Fibroblast of lung (primary cell): ENCODE measurements around the gene GJB5. TPM values are rescaled to one million over a fixed set of nuclear protein-coding genes. Genes with fewer than 3 reads are reported as not detected.
"Not testable (repeated sequence)": the region's sequence is repeated elsewhere in the genome, so short reads cannot be mapped to it uniquely, and the experiment has no call there.

Source experiments
- DNase-seq, 2 donors: peaks; one replicate each; pipeline versions ENCODE4 v3.0.0 to v3.0.0-alpha.2; 2010; ENCODE audit warnings: low read depth in 2 of 2
- H2AFZ ChIP-seq: 2 replicates; pipeline ENCODE4 v1.5.1; 2012; ENCODE audit warnings: low read length, control low read depth, inconsistent platforms
- H3K27ac ChIP-seq: 2 replicates; pipeline ENCODE4 v1.5.1; 2011; ENCODE audit warnings: low read length, control low read depth; ENCODE audit not compliant: insufficient read depth
- H3K27me3 ChIP-seq: 2 replicates; pipeline ENCODE4 v1.5.1; 2011; ENCODE audit warnings: mild to moderate bottlenecking, low read length; ENCODE audit not compliant: control insufficient read depth, insufficient read depth
- H3K36me3 ChIP-seq: 2 replicates; pipeline ENCODE4 v1.5.1; 2011; ENCODE audit warnings: low read length; ENCODE audit not compliant: control insufficient read depth, insufficient read depth
- H3K4me1 ChIP-seq: 2 replicates; pipeline ENCODE4 v1.5.1; 2011; ENCODE audit warnings: low read length; ENCODE audit not compliant: control insufficient read depth, insufficient read depth; ENCODE audit errors: extremely low read depth
- H3K4me2 ChIP-seq: 2 replicates; pipeline ENCODE4 v1.5.1; 2011; ENCODE audit warnings: low read length, control low read depth; ENCODE audit not compliant: insufficient read depth; ENCODE audit errors: extremely low read depth
- H3K4me3 ChIP-seq, 4 experiments: fragments of 200-600 bp in 1 of 4; sonication (generic) in 1 of 4; replicated peaks in 1 of 4; 2 replicates each; pipeline ENCODE4 v1.5.1; 2011 to 2016; ENCODE audit warnings: low read length in 4 of 4, low read depth in 3 of 4, mild to moderate bottlenecking in 3 of 4, control low read depth in 2 of 4, inconsistent platforms in 1 of 4, mixed read lengths in 1 of 4; ENCODE audit not compliant: insufficient read depth in 1 of 4; ENCODE audit errors: control extremely low read depth in 1 of 4
- H3K79me2 ChIP-seq: 2 replicates; pipeline ENCODE4 v1.5.1; 2012; ENCODE audit warnings: mild to moderate bottlenecking, low read length, inconsistent platforms; ENCODE audit not compliant: control insufficient read depth, insufficient read depth
- H3K9ac ChIP-seq: 2 replicates; pipeline ENCODE4 v1.5.1; 2011; ENCODE audit warnings: mild to moderate bottlenecking, low read length, control low read depth; ENCODE audit not compliant: insufficient read depth
- H3K9me3 ChIP-seq: 2 replicates; pipeline ENCODE4 v1.5.1; 2012; ENCODE audit warnings: low read depth, low read length; ENCODE audit not compliant: control insufficient read depth, insufficient read depth
- H4K20me1 ChIP-seq: 2 replicates; pipeline ENCODE4 v1.5.1; 2011; ENCODE audit warnings: low read length; ENCODE audit not compliant: control insufficient read depth, insufficient read depth; ENCODE audit errors: extremely low read depth
- CTCF ChIP-seq, 2 donors: IDR thresholded peaks in 1 of 2; conservative IDR thresholded peaks in 1 of 2; 1 replicate in 1 of 2; 2 replicates in 1 of 2; pipeline ENCODE4 v1.5.1; 2011 to 2012; ENCODE audit warnings: low read length in 2 of 2, control low read depth in 1 of 2, inconsistent platforms in 1 of 2, low read depth in 1 of 2, mild to moderate bottlenecking in 1 of 2
- EZH2 ChIP-seq: IDR thresholded peaks from 2 replicates; pipeline ENCODE4 v1.5.1; 2012; ENCODE audit warnings: low read length, control low read depth, mild to moderate bottlenecking; ENCODE audit errors: missing control alignments
- polyA plus RNA-seq, 2 donors: library from polyadenylated mRNA; depleted of rRNA in 1 of 2; stranded (reverse) in 1 of 2; unstranded in 1 of 2; fragments of >200 nt; gene quantifications; 2 replicates each; pipeline ENCODE4 v1.2.1, GENCODE V29; 2011 to 2012; ENCODE audit warnings: missing spikeins in 1 of 2
- total RNA-seq: library from RNA; depleted of rRNA; stranded (reverse); fragments of >200 nt; gene quantifications from 2 replicates; pipeline ENCODE4 v1.2.1, GENCODE V29; 2014

The GJB5 gene
- total and polyA plus RNA-seq, 2 donors (not counting 1 experiment from before 2014, with no cell fraction given): not detected

GRCh38 chr1:34736692-34737091 is 18.2 kb upstream of the GJB5 start:
- Histone ChIP-seq H3K27me3 (no peaks in the 10 kb centered on the region), H3K4me3 (no peak overlapping the region), H3K4me1 (no peaks in the 10 kb centered on the region), H3K36me3 (no peaks in the 10 kb centered on the region), H4K20me1 (no peaks in the 10 kb centered on the region), H3K27ac (no peak overlapping the region), H3K9ac (no peak overlapping the region), H3K79me2 (no peaks in the 10 kb centered on the region), H3K4me2 (no peak overlapping the region), H3K9me3 (no peaks in the 10 kb centered on the region), H2AFZ (no peak overlapping the region)
- TF ChIP-seq EZH2 (no peak), CTCF (conservative IDR thresholded peaks at IDR 0.05 in 1 of 2, IDR thresholded peaks at IDR 0.05 in 1 of 2; ENCODE audit: low read depth in 1 of 2, low read length in 2 of 2) (no peak)
- no peak for DNase-seq

DNA sequence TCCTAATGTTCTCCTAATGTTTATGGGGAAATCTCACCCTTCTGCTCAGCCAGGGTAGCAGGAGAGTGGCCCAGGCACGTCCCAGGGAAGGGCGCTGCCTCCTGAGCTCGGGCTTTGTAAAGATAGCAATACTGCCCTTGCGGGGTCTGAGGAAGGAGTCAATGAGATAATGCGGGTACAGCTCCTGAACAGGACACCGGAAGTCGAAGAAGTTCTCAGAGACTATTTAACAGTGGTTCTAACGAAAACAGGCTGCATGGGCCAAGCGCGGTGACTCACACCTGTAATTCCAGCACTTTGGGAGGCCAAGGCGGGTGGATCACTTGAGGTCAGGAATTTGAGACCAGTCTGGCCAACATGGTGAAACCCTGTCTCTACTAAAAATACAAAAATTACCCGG is 17.6 kb upstream of the GJB5 start:
- H4K20me1 ChIP-seq, H3K9me3 ChIP-seq, DNase-seq, H3K79me2 ChIP-seq, H3K27ac ChIP-seq, H3K4me3 ChIP-seq, H3K36me3 ChIP-seq, H3K4me2 ChIP-seq, H3K9ac ChIP-seq, H3K27me3 ChIP-seq, H2AFZ ChIP-seq, H3K4me1 ChIP-seq: not testable (repeated sequence)

- no peak overlapping the region for H3K4me3 ChIP-seq
Observed at GRCh38 chr1:34739613-34740012, 15.2 kb upstream of the GJB5 start.

More at GRCh38 chr1:34739613-34740012, 15.2 kb upstream of the GJB5 start:
- H3K9ac ChIP-seq: no peak overlapping the region
- no peak overlapping the region for H2AFZ ChIP-seq
- no peak for DNase-seq
- no peak for TF ChIP-seq EZH2
- no peak for TF ChIP-seq CTCF (conservative IDR thresholded peaks at IDR 0.05 in 1 of 2, IDR thresholded peaks at IDR 0.05 in 1 of 2; ENCODE audit: low read depth in 1 of 2, low read length in 2 of 2)
- H3K79me2 ChIP-seq: no peaks in the 10 kb centered on the region
- H3K27ac ChIP-seq: no peak overlapping the region
- no peaks in the 10 kb centered on the region for H4K20me1 ChIP-seq
- H3K4me1 ChIP-seq: no peaks in the 10 kb centered on the region
- no peaks in the 10 kb centered on the region for H3K9me3 ChIP-seq
- no peaks in the 10 kb centered on the region for H3K27me3 ChIP-seq
- no peaks in the 10 kb centered on the region for H3K36me3 ChIP-seq
- H3K4me2 ChIP-seq: no peak overlapping the region
